Activated naive CD4-positive, alpha-beta T cell treated with anti-CD3 and anti-CD28 coated beads, Interleukin-2, amount 50 U/mL, for 72 hours (primary cell): Measurements from ENCODE around the gene PTP4A2. TPM values are rescaled to one million over a fixed set of nuclear protein-coding genes. Genes with fewer than 3 reads are reported as not detected.
A peak's percentile ranks its signal among the peaks of the same experiment; 100 is the strongest.

Source experiments
- ATAC-seq, 2 donors: fragments of 150-1000 bp; cut with Tn5 transposase; 2 replicates each; pipeline ENCODE4 v1.10.0; 2021; ENCODE audit warnings: mild to moderate bottlenecking in 2 of 2, moderate library complexity in 2 of 2
- DNase-seq, 2 donors: peaks; one replicate each; pipeline ENCODE4 v3.0.0; 2021 to 2022; ENCODE audit warnings: low spot score in 2 of 2
- H3K27ac Mint-ChIP-seq, 2 donors: one replicate each; pipeline ENCODE4 v1.8.0; 2022; ENCODE audit warnings: mild to moderate bottlenecking in 2 of 2, mixed read lengths in 2 of 2
- H3K36me3 Mint-ChIP-seq, 2 donors: one replicate each; pipeline ENCODE4 v1.8.0; 2022; ENCODE audit warnings: mixed read lengths in 2 of 2
- H3K9me3 Mint-ChIP-seq, 2 donors: one replicate each; pipeline ENCODE4 v1.8.0; 2022; ENCODE audit warnings: mixed read lengths in 2 of 2
- total RNA-seq, 2 donors: library from RNA; stranded (reverse); gene quantifications; one replicate each; pipeline ENCODE4 v1.2.3, GENCODE V29; 2022

PTP4A2 gene
- 100 to 1,000 TPM; 216 to 408 TPM for total RNA-seq

GRCh38 chr1:31938184-31938975 lies at the start of gene PTP4A2:
TSS of gene PTP4A2 (minus strand) at chr1:31938368. CDS start at chr1:31919065, 19,303 bp downstream.
- H3K27ac Mint-ChIP-seq, result peak within 1 kb of the TSS; percentile 95 to 100
- DNase-seq (peak; percentile 91 to 96), ATAC-seq (peak; percentile 68 to 75)
- no peaks in the 10 kb centered on the region for H3K9me3 Mint-ChIP-seq
- H3K36me3 Mint-ChIP-seq, result peaks cover 17 to 35% of the 10 kb centered on the region in 2 donors

- H3K27ac Mint-ChIP-seq, result peak overlapping the region in 1 of 2 donors; percentile 70
- no peaks in the 10 kb centered on the region for H3K9me3 Mint-ChIP-seq
- ATAC-seq (no peak), DNase-seq (no peak)
- peaks cover 0 to 13% of the 10 kb centered on the region in 2 donors for H3K36me3 Mint-ChIP-seq
These were observed 49.0 kb upstream of the PTP4A2 start for GRCh38 chr1:31987135-31987619.

- Mint-ChIP-seq H3K36me3 (peaks cover 0 to 13% of the 10 kb centered on the region in 2 donors), H3K27ac (peak overlapping the region; percentile 91 to 96), H3K9me3 (no peaks in the 10 kb centered on the region)
- DNase-seq (peak in 1 of 2 donors; percentile 22), ATAC-seq (peak; percentile 62 to 71)
These were observed 47.3 kb upstream of the PTP4A2 start for GRCh38 chr1:31985430-31985829.

- peak; percentile 89 to 90 for ATAC-seq
- peak in 1 of 2 donors; percentile 22 for DNase-seq
These were observed 46.5 kb upstream of the PTP4A2 start for GRCh38 chr1:31984419-31985347.

GRCh38 chr1:31981972-31982371 lies 43.8 kb upstream of the PTP4A2 start:
- peak overlapping the region; percentile 5 to 81 for H3K27ac Mint-ChIP-seq
- peak in 1 of 2 donors; percentile 53 for ATAC-seq
- DNase-seq, result no peak
- peaks cover 0 to 13% of the 10 kb centered on the region in 2 donors for H3K36me3 Mint-ChIP-seq
- H3K9me3 Mint-ChIP-seq, result no peaks in the 10 kb centered on the region

More at GRCh38 chr1:31984419-31985347, 46.5 kb upstream of the PTP4A2 start:
- H3K27ac Mint-ChIP-seq, result peak overlapping the region; percentile 91 to 96
- no peaks in the 10 kb centered on the region for H3K9me3 Mint-ChIP-seq
- peaks cover 0 to 13% of the 10 kb centered on the region in 2 donors for H3K36me3 Mint-ChIP-seq

GRCh38 chr1:31981456-31981839 lies 43.3 kb upstream of the PTP4A2 start:
- H3K9me3 Mint-ChIP-seq, result no peaks in the 10 kb centered on the region
- H3K36me3 Mint-ChIP-seq, result peaks cover 0 to 13% of the 10 kb centered on the region in 2 donors
- H3K27ac Mint-ChIP-seq, result peak overlapping the region; percentile 50 to 81
- ATAC-seq (no peak), DNase-seq (no peak)

GRCh38 chr1:31980835-31981455 lies 42.8 kb upstream of the PTP4A2 start:
- Mint-ChIP-seq H3K9me3 (no peaks in the 10 kb centered on the region), H3K27ac (peak overlapping the region; percentile 50 to 81), H3K36me3 (peaks cover 0 to 13% of the 10 kb centered on the region in 2 donors)
- DNase-seq (no peak), ATAC-seq (no peak)

- ATAC-seq, result no peak
- H3K36me3 Mint-ChIP-seq, result peaks cover 0 to 13% of the 10 kb centered on the region in 2 donors
- no peaks in the 10 kb centered on the region for H3K9me3 Mint-ChIP-seq
- H3K27ac Mint-ChIP-seq, result no peak overlapping the region
- DNase-seq, result no peak
These were observed 40.8 kb upstream of the PTP4A2 start for GRCh38 chr1:31978843-31979400.

GRCh38 chr1:31977385-31978131 lies 39.4 kb upstream of the PTP4A2 start:
- Mint-ChIP-seq H3K36me3 (peaks cover 0 to 2% of the 10 kb centered on the region in 2 donors), H3K27ac (peak overlapping the region in 1 of 2 donors; percentile 68), H3K9me3 (no peaks in the 10 kb centered on the region)
- no peak for ATAC-seq
- no peak for DNase-seq

GRCh38 chr1:31976401-31976800 lies 38.2 kb upstream of the PTP4A2 start:
- H3K9me3 Mint-ChIP-seq, result no peaks in the 10 kb centered on the region
- no peaks in the 10 kb centered on the region for H3K36me3 Mint-ChIP-seq
- ATAC-seq (no peak), DNase-seq (no peak)
- no peak overlapping the region for H3K27ac Mint-ChIP-seq

- no peak for ATAC-seq
- no peak for DNase-seq
- H3K9me3 Mint-ChIP-seq, result no peaks in the 10 kb centered on the region
- H3K27ac Mint-ChIP-seq, result no peak overlapping the region
- H3K36me3 Mint-ChIP-seq, result no peaks in the 10 kb centered on the region
These were observed 32.7 kb upstream of the PTP4A2 start for GRCh38 chr1:31970873-31971272.

GRCh38 chr1:31961536-31961935 lies 23.4 kb upstream of the PTP4A2 start:
- ATAC-seq (no peak), DNase-seq (no peak)
- no peaks in the 10 kb centered on the region for H3K9me3 Mint-ChIP-seq
- no peaks in the 10 kb centered on the region for H3K36me3 Mint-ChIP-seq
- peak overlapping the region; percentile 33 to 68 for H3K27ac Mint-ChIP-seq

- DNase-seq, result no peak
- Mint-ChIP-seq H3K9me3 (no peaks in the 10 kb centered on the region), H3K27ac (peak overlapping the region in 1 of 2 donors; percentile 91), H3K36me3 (no peaks in the 10 kb centered on the region)
- ATAC-seq, result no peak
These were observed 21.6 kb upstream of the PTP4A2 start for GRCh38 chr1:31959521-31960340.

GRCh38 chr1:31957701-31958674 lies 19.8 kb upstream of the PTP4A2 start:
- ATAC-seq (peak; percentile 71 to 76), DNase-seq (peak; percentile 59 to 66)
- peak overlapping the region; percentile 91 to 95 for H3K27ac Mint-ChIP-seq
- H3K36me3 Mint-ChIP-seq, result no peaks in the 10 kb centered on the region
- no peaks in the 10 kb centered on the region for H3K9me3 Mint-ChIP-seq
